ENCODE measurements around the gene DCTN1. TPM values are rescaled to one million over a fixed set of nuclear protein-coding genes. Genes with fewer than 3 reads are reported as not detected.

DCTN1 gene
- total RNA-seq, 3 donors from 2014 or later = 114 to 159 (median 116) TPM

- no peak overlapping the region for H3K4me3 ChIP-seq
- H3K9me3 ChIP-seq = no peaks in the 10 kb centered on the region
- intact Hi-C loops (cut with DNase I, micrococcal nuclease) = no loop called here
- DNase-seq (no peak), ATAC-seq (no peak)
- H3K36me3 ChIP-seq (ENCODE audit: low read depth) = no peaks in the 10 kb centered on the region
- H3K4me1 ChIP-seq (ENCODE audit: low read depth) = no peaks in the 10 kb centered on the region
- TF ChIP-seq CTCF (IDR thresholded peaks at IDR 0.05) = no peak
These were observed 51.5 kb downstream of the DCTN1 start for GRCh38 chr2:74328573-74328972.

- H3K4me1 ChIP-seq (ENCODE audit: low read depth) = no peaks in the 10 kb centered on the region
- H3K36me3 ChIP-seq (ENCODE audit: low read depth) = no peaks in the 10 kb centered on the region
- H3K9me3 ChIP-seq = no peaks in the 10 kb centered on the region
- no peak for ATAC-seq
- no peak for TF ChIP-seq CTCF (IDR thresholded peaks at IDR 0.05)
- intact Hi-C loops (cut with DNase I, micrococcal nuclease) = no loop called here
- H3K4me3 ChIP-seq = no peak overlapping the region
- DNase-seq = no peak
These were observed 52.0 kb downstream of the DCTN1 start for GRCh38 chr2:74328074-74328473.

GRCh38 chr2:74327627-74328026 is 52.5 kb downstream of the DCTN1 start:
- H3K4me3 ChIP-seq = no peak overlapping the region
- intact Hi-C loops (cut with DNase I, micrococcal nuclease) = no loop called here
- no peak for TF ChIP-seq CTCF (IDR thresholded peaks at IDR 0.05)
- no peak for DNase-seq
- no peaks in the 10 kb centered on the region for H3K9me3 ChIP-seq
- H3K36me3 ChIP-seq (ENCODE audit: low read depth) = no peaks in the 10 kb centered on the region
- no peak for ATAC-seq
- H3K4me1 ChIP-seq (ENCODE audit: low read depth) = no peaks in the 10 kb centered on the region

- H3K36me3 ChIP-seq (ENCODE audit: low read depth) = no peaks in the 10 kb centered on the region
- no peak for DNase-seq
- no peak for TF ChIP-seq CTCF (IDR thresholded peaks at IDR 0.05)
These were observed 52.9 kb downstream of the DCTN1 start for GRCh38 chr2:74327199-74327598.

GRCh38 chr2:74325815-74326214 is 54.3 kb downstream of the DCTN1 start:
- H3K4me3 ChIP-seq = no peak overlapping the region
- ATAC-seq (no peak), DNase-seq (no peak)
- TF ChIP-seq CTCF (IDR thresholded peaks at IDR 0.05) = no peak
- no peaks in the 10 kb centered on the region for H3K36me3 ChIP-seq (ENCODE audit: low read depth)
- no peaks in the 10 kb centered on the region for H3K4me1 ChIP-seq (ENCODE audit: low read depth)
- intact Hi-C loops (cut with DNase I, micrococcal nuclease) = no loop called here
- H3K9me3 ChIP-seq = no peaks in the 10 kb centered on the region

More at GRCh38 chr2:74327199-74327598, 52.9 kb downstream of the DCTN1 start:
- H3K9me3 ChIP-seq = no peaks in the 10 kb centered on the region
- intact Hi-C loops (cut with DNase I, micrococcal nuclease) = no loop called here
- H3K4me1 ChIP-seq (ENCODE audit: low read depth) = no peaks in the 10 kb centered on the region
- ATAC-seq = no peak
- no peak overlapping the region for H3K4me3 ChIP-seq

- no peaks in the 10 kb centered on the region for H3K36me3 ChIP-seq (ENCODE audit: low read depth)
- intact Hi-C loops (cut with DNase I, micrococcal nuclease) = no loop called here
- ATAC-seq (no peak), DNase-seq (no peak)
- no peaks in the 10 kb centered on the region for H3K4me1 ChIP-seq (ENCODE audit: low read depth)
- H3K9me3 ChIP-seq = no peaks in the 10 kb centered on the region
- no peak overlapping the region for H3K4me3 ChIP-seq
- TF ChIP-seq CTCF (IDR thresholded peaks at IDR 0.05) = no peak
These were observed 58.4 kb downstream of the DCTN1 start for GRCh38 chr2:74321737-74322136.

All from mucosa of descending colon (tissue), 3 donors.